OCI-LY7 (cell line): Measurements from ENCODE around the gene BAG5. TPM values are rescaled to one million over a fixed set of nuclear protein-coding genes. Genes with fewer than 3 reads are reported as not detected.

Experiments
- BruUV-seq: library from RNA; stranded (reverse); fragments of 400-500 nt; replicated peaks from 2 replicates; lab custom pipeline; 2021; lab: Mats Ljungman, UMichigan
- CTCF ChIA-PET: fragments of 300-600 bp; sonication (Branson Sonifier 250); formaldehyde crosslinking; loops from one replicate; lab custom pipeline; 2022; ENCODE audit warnings: antibody characterized with exemption; ENCODE audit not compliant: unreplicated experiment; lab: Charles Lee
- POLR2A ChIA-PET: fragments of 300-600 bp; sonication (Branson Sonifier 250); formaldehyde crosslinking; loops from one replicate; lab custom pipeline; 2022; ENCODE audit warnings: antibody characterized with exemption; lab: Charles Lee
- DNase-seq: peaks from one replicate; pipeline ENCODE4 v3.0.0-alpha.2; 2015; ENCODE audit warnings: low spot score
- H2AFZ ChIP-seq: fragments of 200-600 bp; sonication (generic), shearing (Covaris generic); 2 replicates; pipeline ENCODE4 v1.6.1; 2014; ENCODE audit warnings: mild to moderate bottlenecking, antibody characterized with exemption, low read length, moderate library complexity
- H3K27ac ChIP-seq: fragments of 200-600 bp; sonication (generic); 2 replicates; pipeline ENCODE4 v1.5.1; 2014; ENCODE audit warnings: mixed run types, low read depth, mild to moderate bottlenecking, moderate library complexity, low read length, inconsistent platforms; ENCODE audit not compliant: poor library complexity, severe bottlenecking
- H3K36me3 ChIP-seq: fragments of 200-600 bp; sonication (generic); 2 replicates; pipeline ENCODE4 v1.6.1; 2014; ENCODE audit warnings: mild to moderate bottlenecking, antibody characterized with exemption, low read length, moderate library complexity, mixed read lengths; ENCODE audit not compliant: insufficient read depth
- H3K4me1 ChIP-seq: fragments of 200-600 bp; sonication (generic); 2 replicates; pipeline ENCODE4 v1.5.1; 2014; ENCODE audit warnings: mild to moderate bottlenecking, low read length; ENCODE audit not compliant: insufficient read depth, poor library complexity, severe bottlenecking
- H3K4me2 ChIP-seq: fragments of 200-600 bp; sonication (generic); 2 replicates; pipeline ENCODE4 v1.6.1; 2014; ENCODE audit warnings: mild to moderate bottlenecking, low read length
- H3K4me3 ChIP-seq: fragments of 200-600 bp; sonication (generic); 2 replicates; pipeline ENCODE4 v1.5.1; 2014; ENCODE audit warnings: mild to moderate bottlenecking, low read depth, low read length; ENCODE audit not compliant: poor library complexity, severe bottlenecking
- H3K79me2 ChIP-seq: fragments of 200-600 bp; sonication (generic); 2 replicates; pipeline ENCODE4 v1.6.1; 2016; ENCODE audit warnings: low read depth, mild to moderate bottlenecking, low read length, moderate library complexity, mixed read lengths; ENCODE audit not compliant: insufficient read depth
- H3K9me2 ChIP-seq: fragments of 200-600 bp; sonication (generic); 2 replicates; pipeline ENCODE4 v1.6.1; 2016; ENCODE audit warnings: mild to moderate bottlenecking, low read length, mixed read lengths; ENCODE audit not compliant: insufficient read depth
- H3K9me3 ChIP-seq: fragments of 200-600 bp; sonication (generic); 2 replicates; pipeline ENCODE4 v1.6.1; 2014; ENCODE audit warnings: mild to moderate bottlenecking, mixed run types, low read length, mixed read lengths
- H4K20me1 ChIP-seq: fragments of 200-600 bp; sonication (generic); 2 replicates; pipeline ENCODE4 v1.6.1; 2014; ENCODE audit warnings: mild to moderate bottlenecking, antibody characterized with exemption, low read length, moderate library complexity, mixed read lengths; ENCODE audit not compliant: insufficient read depth
- CTCF ChIP-seq: fragments of 200-600 bp; sonication (generic); conservative IDR thresholded peaks from 2 replicates; pipeline ENCODE4 v1.5.1; 2014; ENCODE audit warnings: mild to moderate bottlenecking, antibody characterized with exemption, low read length, moderate library complexity, mixed read lengths
- EZH2phosphoT487 ChIP-seq: fragments of 200-600 bp; sonication (generic); IDR thresholded peaks from 2 replicates; pipeline ENCODE4 v1.6.1; 2018; ENCODE audit warnings: low read depth, borderline replicate concordance, mild to moderate bottlenecking, mixed run types, antibody characterized with exemption, low read length, moderate library complexity, mixed read lengths
- intact Hi-C: fragments of 100-400 bp; cut with micrococcal nuclease; formaldehyde crosslinking; loops from one replicate; pipeline ENCODE4 v1.10.0; 2022; ENCODE audit not compliant: unreplicated experiment
- total RNA-seq, 2 experiments: library from RNA; depleted of rRNA in 1 of 2; stranded (reverse); fragments of >200 nt in 1 of 2; shearing (Covaris generic) in 1 of 2; gene quantifications; 2 replicates each; pipeline ENCODE4 v1.2.3, GENCODE V29; 2014 to 2022

Gene BAG5
- total RNA-seq, 2 experiments from 2014 or later: 29.2 to 38.7 TPM

- intact Hi-C loops: loop anchor here (5.0 kb wide), 1 partner anchor 233 kb away; no protein-coding TSS in a partner anchor
- no peaks in the 10 kb centered on the region for H4K20me1 ChIP-seq
- H3K27ac ChIP-seq: no peak overlapping the region
- H3K36me3 ChIP-seq: peaks cover 50% of the 10 kb centered on the region
- H3K4me1 ChIP-seq: no peaks in the 10 kb centered on the region
- no peaks in the 10 kb centered on the region for H3K9me2 ChIP-seq
- H3K4me2 ChIP-seq: no peak overlapping the region
- H3K9me3 ChIP-seq: no peaks in the 10 kb centered on the region
- ChIA-PET CTCF (interaction anchor here (0.7 kb wide), 1 partner anchor 923 kb away, joined by 3 read pairs; no protein-coding TSS in a partner anchor), POLR2A (interaction anchor here (0.6 to 0.7 kb wide), 4 partner anchors 16 to 148 kb away, joined by 3 to 7 read pairs (median 6); no protein-coding TSS in a partner anchor)
- no TSS peak for BruUV-seq
- H3K79me2 ChIP-seq: no peaks in the 10 kb centered on the region
- DNase-seq: no peak
- H2AFZ ChIP-seq: no peak overlapping the region
- no peak for TF ChIP-seq CTCF
- TF ChIP-seq EZH2phosphoT487: no peak
- no peak overlapping the region for H3K4me3 ChIP-seq
Observed at GRCh38 chr14:103574104-103574503, 11.6 kb upstream of the BAG5 start.

GRCh38 chr14:103569408-103569807, 7.0 kb upstream of the BAG5 start:
- Histone ChIP-seq H2AFZ (no peak overlapping the region), H3K9me2 (no peaks in the 10 kb centered on the region), H3K4me3 (no peak overlapping the region), H3K4me2 (no peak overlapping the region), H3K36me3 (peaks cover 34% of the 10 kb centered on the region), H3K79me2 (peaks cover 36% of the 10 kb centered on the region), H3K9me3 (no peaks in the 10 kb centered on the region), H4K20me1 (no peaks in the 10 kb centered on the region), H3K27ac (no peak overlapping the region), H3K4me1 (peaks cover 17% of the 10 kb centered on the region)
- intact Hi-C loops: loop anchor here (10.0 kb wide), 1 partner anchor 345 kb away; no protein-coding TSS in a partner anchor
- CTCF ChIA-PET: no interaction called here
- no TSS peak for BruUV-seq
- POLR2A ChIA-PET: interaction anchor here (0.6 to 0.7 kb wide), 3 partner anchors 101 to 675 kb away, joined by 3 to 4 read pairs (median 3); partner anchors contain the start of gene ZFYVE21
- DNase-seq: no peak
- TF ChIP-seq CTCF (no peak), EZH2phosphoT487 (no peak)

GRCh38 chr14:103568952-103569351, 6.5 kb upstream of the BAG5 start:
- Histone ChIP-seq H3K9me3 (no peaks in the 10 kb centered on the region), H2AFZ (no peak overlapping the region), H3K4me1 (peaks cover 22% of the 10 kb centered on the region), H3K79me2 (peaks cover 40% of the 10 kb centered on the region), H3K4me2 (no peak overlapping the region), H3K4me3 (no peak overlapping the region), H4K20me1 (no peaks in the 10 kb centered on the region), H3K36me3 (peaks cover 30% of the 10 kb centered on the region), H3K27ac (no peak overlapping the region), H3K9me2 (no peaks in the 10 kb centered on the region)
- CTCF ChIA-PET: no interaction called here
- no TSS peak for BruUV-seq
- POLR2A ChIA-PET: interaction anchor here (0.6 to 0.7 kb wide), 3 partner anchors 101 to 675 kb away, joined by 3 to 4 read pairs (median 3); partner anchors contain the start of gene ZFYVE21
- TF ChIP-seq EZH2phosphoT487 (no peak), CTCF (no peak)
- intact Hi-C loops: loop anchor here (10.0 kb wide), 1 partner anchor 346 kb away; no protein-coding TSS in a partner anchor
- DNase-seq: no peak
